NCI-H2107 treated with DMSO at 0.1 percent for 48 hours (cell line): ENCODE data around the gene PGAM2.
A peak's percentile ranks its signal among the peaks of the same experiment; 100 is the strongest.
"Not testable (repeated sequence)": the region's sequence is repeated elsewhere in the genome, so short reads cannot be mapped to it uniquely, and the experiment has no call there.

Experiments
- DNase-seq: peaks from one replicate; lab custom pipeline; 2025; ENCODE audit not compliant: unreplicated experiment; lab: John Stamatoyannopoulos, UW

Gene PGAM2

GRCh38 chr7:44033971-44034844 is 31.2 kb downstream of the PGAM2 start:
- not testable (repeated sequence) for DNase-seq

DNA sequence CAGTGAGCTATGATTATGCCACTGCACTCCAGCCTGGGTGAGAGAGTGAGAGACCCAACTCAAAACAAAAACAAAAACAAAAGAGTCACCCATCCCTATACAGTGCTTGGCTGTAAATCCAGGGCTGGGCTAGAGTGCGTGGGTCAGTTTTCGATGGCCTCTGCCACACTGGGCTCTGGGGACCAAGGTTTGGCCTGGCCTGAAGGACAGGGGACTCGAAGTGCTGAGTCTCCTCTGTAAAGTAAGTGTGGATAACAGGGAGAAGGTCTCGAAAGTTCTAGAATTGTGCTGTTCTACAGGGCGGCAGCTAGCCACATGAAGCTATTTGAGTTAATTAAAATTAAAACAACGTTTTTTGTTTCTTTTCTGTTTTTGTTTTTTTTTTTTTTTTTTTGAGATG is 33.3 kb downstream of the PGAM2 start:
- not testable (repeated sequence) for DNase-seq

GRCh38 chr7:44031319-44031718 is 34.0 kb downstream of the PGAM2 start:
- DNase-seq: not testable (repeated sequence)

DNA sequence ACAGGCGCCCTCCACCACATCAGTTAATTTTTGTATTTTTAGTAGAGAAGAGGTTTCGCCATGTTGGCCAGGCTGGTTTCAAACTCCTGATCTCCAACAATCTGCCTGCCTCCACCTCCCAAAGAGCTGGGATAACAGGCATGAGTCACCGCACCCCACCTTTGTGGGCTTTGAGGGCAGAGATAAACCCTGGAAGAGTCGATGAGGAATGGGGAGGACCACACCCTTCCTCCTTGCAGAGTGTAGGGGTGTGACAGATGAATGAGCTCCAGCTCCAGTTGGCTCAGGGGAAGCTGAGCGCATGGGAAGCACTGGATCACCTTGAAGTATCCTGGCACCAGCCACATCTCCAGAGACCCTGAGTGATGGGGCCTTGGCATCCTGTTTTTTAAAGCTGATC is 35.3 kb downstream of the PGAM2 start:
- DNase-seq: not testable (repeated sequence)

DNA sequence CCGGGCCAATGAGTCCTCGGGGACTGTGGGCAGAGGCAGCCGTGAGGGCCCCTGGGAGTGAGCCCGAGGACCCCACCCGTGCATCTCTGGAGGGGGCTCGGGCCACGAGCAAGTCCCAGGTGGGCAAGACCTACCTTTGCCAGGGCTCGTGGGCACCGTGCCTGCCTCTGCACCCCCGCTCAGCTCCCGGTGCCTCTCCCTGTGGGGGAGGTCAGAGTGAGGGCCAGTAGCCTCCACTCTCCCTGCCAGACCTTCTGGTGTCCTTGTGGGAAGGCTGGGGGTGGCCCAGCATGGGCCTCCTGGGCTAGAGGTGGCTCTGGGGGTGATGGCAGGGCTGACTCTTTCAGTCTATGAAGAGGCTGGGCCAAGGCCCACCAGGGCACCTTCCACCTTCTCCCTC is 35.9 kb downstream of the PGAM2 start:
- DNase-seq: not testable (repeated sequence)

DNA sequence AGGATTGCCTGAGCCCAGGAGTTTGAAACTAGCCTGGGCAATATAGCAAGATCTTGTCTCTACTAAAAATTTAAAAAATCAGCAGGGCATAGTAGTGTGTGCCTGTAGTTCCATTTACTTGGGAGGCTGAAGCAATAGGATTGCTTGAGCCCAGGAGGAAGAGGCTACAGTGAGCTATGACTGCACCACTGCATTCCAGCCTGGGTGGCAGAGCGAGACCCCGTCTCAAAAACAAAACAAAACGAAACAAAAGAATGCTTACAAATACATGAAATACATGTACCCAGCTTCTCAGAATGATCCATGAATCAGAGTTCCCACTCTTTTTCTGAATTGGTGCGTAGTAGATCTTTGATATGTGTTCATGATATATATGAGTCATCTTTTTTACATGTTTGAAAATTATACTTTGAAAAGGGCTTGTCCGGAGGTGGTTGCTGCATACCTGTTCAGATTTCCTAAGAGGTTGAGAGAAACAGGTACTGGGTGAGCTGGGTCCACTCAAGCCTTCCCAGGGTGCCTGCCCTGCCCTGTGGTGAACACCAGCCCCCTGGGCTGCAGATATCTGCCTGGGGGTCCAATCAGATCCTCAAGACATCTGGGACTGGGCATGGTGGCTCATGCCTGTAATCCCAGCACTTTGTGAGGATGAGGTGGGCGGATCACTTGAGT is 42.4 kb downstream of the PGAM2 start:
- not testable (repeated sequence) for DNase-seq

DNA sequence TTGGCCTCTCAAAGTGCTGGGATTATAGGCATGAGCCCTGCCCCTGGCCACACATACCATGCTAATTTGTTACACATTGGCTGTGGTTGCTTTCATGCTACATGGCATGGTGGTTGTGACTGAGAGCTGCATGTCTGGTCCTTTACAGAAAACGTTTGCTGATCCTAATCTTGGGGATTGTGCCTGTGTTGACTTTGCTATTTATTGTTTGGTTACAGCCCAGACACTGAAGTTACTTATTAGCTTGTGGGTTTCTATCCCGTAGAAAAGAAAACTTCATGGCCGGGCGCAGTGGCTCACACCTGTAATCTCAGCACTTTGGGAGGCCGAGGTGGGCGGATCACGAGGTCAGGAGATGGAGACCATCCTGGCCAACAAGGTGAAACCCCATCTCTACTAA is 43.3 kb downstream of the PGAM2 start:
- not testable (repeated sequence) for DNase-seq

- not testable (repeated sequence) for DNase-seq
Observed at GRCh38 chr7:44019825-44020224, 45.5 kb downstream of the PGAM2 start.

GRCh38 chr7:44018857-44019807 is 46.2 kb downstream of the PGAM2 start:
- DNase-seq: peak; percentile 94

DNA sequence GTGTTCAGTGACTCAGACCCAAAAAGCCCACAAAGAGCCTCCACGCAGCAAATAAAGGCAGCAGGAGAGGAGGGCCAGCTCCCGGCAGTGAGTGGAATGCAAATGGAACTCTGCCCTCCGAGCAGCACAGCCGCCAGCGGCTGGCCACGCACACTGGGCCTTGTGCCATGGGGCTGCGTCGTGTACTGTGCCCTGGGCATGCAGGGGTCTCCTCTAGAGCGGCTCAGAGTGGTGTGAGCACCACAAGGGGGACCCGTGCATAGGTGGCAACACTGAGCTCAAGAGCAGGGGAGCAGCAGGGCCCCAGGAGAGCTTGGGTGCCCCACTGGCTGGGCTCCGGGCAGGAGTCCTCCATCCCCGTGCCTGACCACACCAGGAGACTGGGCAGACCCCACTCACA is 50.3 kb downstream of the PGAM2 start:
- DNase-seq: not testable (repeated sequence)
